Prostate gland (tissue), 2 donors: Measurements from ENCODE around the gene DUS1L.

ENCODE experiments used
- POLR2AphosphoS5 ChIP-seq: sonication (generic); formaldehyde crosslinking; IDR thresholded peaks from one replicate; pipeline ENCODE4 v1.6.1; 2017; ENCODE audit warnings: antibody characterized with exemption
- TF ChIP-seq, protein P1 (sequence below), 4 experiments: fragments of 200-600 bp in 2 of 4; fragments of 450-650 bp in 2 of 4; sonication (generic) in 2 of 4; IDR thresholded peaks; 1 replicate in 3 of 4; 2 replicates in 1 of 4; pipeline ENCODE4 v1.5.1; 2016 to 2019; ENCODE audit warnings: antibody characterized with exemption in 4 of 4, mild to moderate bottlenecking in 2 of 4, moderate library complexity in 2 of 4

DNA sequence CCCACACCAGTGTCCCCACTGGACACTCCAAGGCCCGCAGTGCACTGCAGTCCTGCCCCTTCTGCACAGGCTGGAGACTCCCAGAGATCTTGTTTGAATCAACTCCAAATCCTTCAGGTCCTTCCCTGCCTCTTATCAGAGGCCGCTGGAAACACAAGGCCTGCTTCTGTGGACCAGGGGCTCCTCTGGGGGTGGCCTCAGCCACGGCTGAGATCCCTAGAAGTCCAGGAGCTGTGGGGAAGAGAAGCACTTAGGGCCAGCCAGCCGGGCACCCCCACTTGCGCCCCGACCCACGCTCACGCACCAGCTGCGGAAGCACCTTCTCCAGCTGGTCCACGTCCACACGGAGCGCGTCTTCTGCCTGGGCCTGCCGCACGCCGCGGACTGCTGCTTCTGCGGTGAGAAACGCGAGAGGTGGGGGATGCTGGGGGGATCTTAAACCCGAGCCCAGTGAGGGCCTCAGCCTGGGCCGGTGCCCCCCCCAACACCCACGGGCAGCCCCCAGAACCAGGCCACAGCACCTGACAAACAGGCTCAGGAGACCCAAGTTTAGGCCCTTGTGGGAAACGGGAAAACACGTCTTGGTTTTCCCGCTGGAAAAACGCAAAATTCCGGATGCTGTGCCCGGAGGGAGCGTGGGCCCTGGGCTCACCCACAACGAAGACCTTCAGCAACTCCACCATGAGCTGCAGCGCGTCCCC is 46.5 kb downstream of the DUS1L start:
- TF ChIP-seq, protein P1, sequence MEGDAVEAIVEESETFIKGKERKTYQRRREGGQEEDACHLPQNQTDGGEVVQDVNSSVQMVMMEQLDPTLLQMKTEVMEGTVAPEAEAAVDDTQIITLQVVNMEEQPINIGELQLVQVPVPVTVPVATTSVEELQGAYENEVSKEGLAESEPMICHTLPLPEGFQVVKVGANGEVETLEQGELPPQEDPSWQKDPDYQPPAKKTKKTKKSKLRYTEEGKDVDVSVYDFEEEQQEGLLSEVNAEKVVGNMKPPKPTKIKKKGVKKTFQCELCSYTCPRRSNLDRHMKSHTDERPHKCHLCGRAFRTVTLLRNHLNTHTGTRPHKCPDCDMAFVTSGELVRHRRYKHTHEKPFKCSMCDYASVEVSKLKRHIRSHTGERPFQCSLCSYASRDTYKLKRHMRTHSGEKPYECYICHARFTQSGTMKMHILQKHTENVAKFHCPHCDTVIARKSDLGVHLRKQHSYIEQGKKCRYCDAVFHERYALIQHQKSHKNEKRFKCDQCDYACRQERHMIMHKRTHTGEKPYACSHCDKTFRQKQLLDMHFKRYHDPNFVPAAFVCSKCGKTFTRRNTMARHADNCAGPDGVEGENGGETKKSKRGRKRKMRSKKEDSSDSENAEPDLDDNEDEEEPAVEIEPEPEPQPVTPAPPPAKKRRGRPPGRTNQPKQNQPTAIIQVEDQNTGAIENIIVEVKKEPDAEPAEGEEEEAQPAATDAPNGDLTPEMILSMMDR (IDR thresholded peaks at IDR 0.05), result no peak
- no peak for TF ChIP-seq POLR2AphosphoS5
